OCI-LY1 (cell line): ENCODE measurements around the gene MME.

ENCODE experiments used
- EZH2 ChIP-seq: fragments of 200-600 bp; sonication (generic), shearing (Covaris generic); IDR thresholded peaks from 2 replicates; pipeline ENCODE4 v1.8.0; 2017; ENCODE audit warnings: borderline replicate concordance, mixed run types, mild to moderate bottlenecking, antibody characterized with exemption, low read length, moderate library complexity, mixed read lengths
- TF ChIP-seq, protein P1 (sequence below): fragments of 200-600 bp; sonication (generic), shearing (Covaris generic); IDR thresholded peaks from 2 replicates; pipeline ENCODE4 v1.5.1; 2017; ENCODE audit warnings: mild to moderate bottlenecking, antibody characterized with exemption, low read length, moderate library complexity, mixed read lengths

DNA sequence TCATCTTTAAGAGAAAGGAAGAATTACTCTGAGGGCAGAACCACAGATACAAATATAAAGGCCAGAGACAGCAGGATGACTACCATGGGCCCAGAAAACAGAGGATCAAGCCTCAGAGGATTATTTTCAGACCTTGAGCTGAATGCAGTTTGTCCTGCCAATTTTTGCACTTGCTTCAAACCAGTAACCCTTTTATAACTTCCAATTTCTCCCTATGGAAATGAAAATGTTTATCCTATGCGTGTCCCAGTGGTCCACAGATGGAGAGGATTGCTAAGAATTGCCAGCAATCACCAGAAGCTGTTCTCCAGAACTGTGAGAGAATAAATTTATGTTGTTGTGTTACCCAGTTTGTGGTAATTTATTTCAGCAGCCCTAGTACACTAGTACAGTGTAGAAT lies 26.4 kb upstream of the MME start:
- TF ChIP-seq EZH2 = no peak
- TF ChIP-seq, protein P1, sequence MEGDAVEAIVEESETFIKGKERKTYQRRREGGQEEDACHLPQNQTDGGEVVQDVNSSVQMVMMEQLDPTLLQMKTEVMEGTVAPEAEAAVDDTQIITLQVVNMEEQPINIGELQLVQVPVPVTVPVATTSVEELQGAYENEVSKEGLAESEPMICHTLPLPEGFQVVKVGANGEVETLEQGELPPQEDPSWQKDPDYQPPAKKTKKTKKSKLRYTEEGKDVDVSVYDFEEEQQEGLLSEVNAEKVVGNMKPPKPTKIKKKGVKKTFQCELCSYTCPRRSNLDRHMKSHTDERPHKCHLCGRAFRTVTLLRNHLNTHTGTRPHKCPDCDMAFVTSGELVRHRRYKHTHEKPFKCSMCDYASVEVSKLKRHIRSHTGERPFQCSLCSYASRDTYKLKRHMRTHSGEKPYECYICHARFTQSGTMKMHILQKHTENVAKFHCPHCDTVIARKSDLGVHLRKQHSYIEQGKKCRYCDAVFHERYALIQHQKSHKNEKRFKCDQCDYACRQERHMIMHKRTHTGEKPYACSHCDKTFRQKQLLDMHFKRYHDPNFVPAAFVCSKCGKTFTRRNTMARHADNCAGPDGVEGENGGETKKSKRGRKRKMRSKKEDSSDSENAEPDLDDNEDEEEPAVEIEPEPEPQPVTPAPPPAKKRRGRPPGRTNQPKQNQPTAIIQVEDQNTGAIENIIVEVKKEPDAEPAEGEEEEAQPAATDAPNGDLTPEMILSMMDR = no peak
